ENCODE results near the gene DNAI1. TPM values are rescaled to one million over a fixed set of nuclear protein-coding genes. Genes with fewer than 3 reads are reported as not detected.

DNAI1 gene
- total RNA-seq, 1 experiment from 2014 or later, result 1.1 TPM

- no TSS peak for BruUV-seq (replicated peaks)
- ChIA-PET CTCF (no interaction called here), RAD21 (ENCODE audit: low non-redundant PET in 1 of 2, low total read pairs in 2 of 2, uncharacterized antibody in 2 of 2, unreplicated experiment in 2 of 2) (no interaction called here), POLR2A (interaction anchor here (0.7 kb wide), 1 partner anchor 598 kb away, joined by 5 read pairs; the partner anchor contains the start of gene VCP)
- H3K4me3 ChIP-seq (replicated peaks in 1 of 2; ENCODE audit: low read depth in 1 of 2, low read length in 2 of 2), result no peak overlapping the region
- H3K27ac ChIP-seq (ENCODE audit: low read depth, low read length), result no peak overlapping the region
- ATAC-seq, result no peak
- H3K9me2 ChIP-seq (ENCODE audit: insufficient read depth), result no peaks in the 10 kb centered on the region
- no peak for DNase-seq (ENCODE audit: low read depth, low spot score)
- H3K36me3 ChIP-seq (ENCODE audit: control insufficient read depth in 1 of 2, insufficient read depth in 2 of 2, low read length in 2 of 2), result no peaks in the 10 kb centered on the region
- H3K9ac ChIP-seq (ENCODE audit: low read length), result no peak overlapping the region
- H2AFZ ChIP-seq (ENCODE audit: low read depth, low read length, poor library complexity, severe bottlenecking), result no peak overlapping the region
- no peaks in the 10 kb centered on the region for H3K4me1 ChIP-seq (ENCODE audit: control insufficient read depth in 1 of 2, insufficient read depth in 2 of 2, low read length in 2 of 2)
- TF ChIP-seq JUND (IDR thresholded peaks at IDR 0.05) (no peak), EGR1 (IDR thresholded peaks at IDR 0.05; ENCODE audit: low read depth) (no peak), RAD21 (IDR thresholded peaks at IDR 0.05; ENCODE audit: low read depth) (no peak), POLR2AphosphoS5 (IDR thresholded peaks at IDR 0.05; ENCODE audit: low read depth, low read length) (no peak), POLR2A (IDR thresholded peaks at IDR 0.05; ENCODE audit: borderline replicate concordance, extremely low read depth, insufficient read depth, insufficient read length) (no peak), CEBPB (IDR thresholded peaks at IDR 0.05; ENCODE audit: low read depth) (no peak), REST (IDR thresholded peaks at IDR 0.05; ENCODE audit: low read depth) (no peak), SP1 (IDR thresholded peaks at IDR 0.05; ENCODE audit: low read depth) (no peak), TCF7L2 (IDR thresholded peaks at IDR 0.05; ENCODE audit: borderline replicate concordance, extremely low read depth, insufficient read depth, insufficient read length) (no peak), YY1 (IDR thresholded peaks at IDR 0.05; ENCODE audit: extremely low read depth, insufficient replicate concordance, low read depth, low read length) (no peak), ZFX (IDR thresholded peaks at IDR 0.05) (no peak), EZH2phosphoT487 (IDR thresholded peaks at IDR 0.05; ENCODE audit: borderline replicate concordance) (no peak), CBX3 (IDR thresholded peaks at IDR 0.05; ENCODE audit: low read depth) (no peak), ELF1 (IDR thresholded peaks at IDR 0.05; ENCODE audit: borderline replicate concordance, low read depth) (no peak), ZNF274 (IDR thresholded peaks at IDR 0.05; ENCODE audit: low read depth, low read length) (no peak), CTCF (IDR thresholded peaks at IDR 0.05 in 2 of 3, conservative IDR thresholded peaks at IDR 0.05 in 1 of 3; ENCODE audit: borderline replicate concordance in 1 of 3, insufficient read depth in 1 of 3, low read depth in 2 of 3, low read length in 2 of 3) (no peak), EZH2 (IDR thresholded peaks at IDR 0.05) (no peak), FOSL1 (IDR thresholded peaks at IDR 0.05; ENCODE audit: low read depth) (no peak), SIN3A (IDR thresholded peaks at IDR 0.05; ENCODE audit: low read depth) (no peak)
- TF ChIP-seq, protein P1, sequence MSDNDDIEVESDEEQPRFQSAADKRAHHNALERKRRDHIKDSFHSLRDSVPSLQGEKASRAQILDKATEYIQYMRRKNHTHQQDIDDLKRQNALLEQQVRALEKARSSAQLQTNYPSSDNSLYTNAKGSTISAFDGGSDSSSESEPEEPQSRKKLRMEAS (IDR thresholded peaks at IDR 0.05), result no peak
- H3K79me2 ChIP-seq (ENCODE audit: insufficient read depth, low read length), result no peaks in the 10 kb centered on the region
- no peaks in the 10 kb centered on the region for H3K9me3 ChIP-seq (ENCODE audit: control insufficient read depth in 1 of 2, insufficient read depth in 1 of 2, low read depth in 1 of 2, low read length in 2 of 2)
- H4K20me1 ChIP-seq (ENCODE audit: insufficient read depth), result no peaks in the 10 kb centered on the region
- no peak overlapping the region for H3K4me2 ChIP-seq (ENCODE audit: low read length)
- intact Hi-C loops (cut with micrococcal nuclease), result no loop called here
- H3K27me3 ChIP-seq (ENCODE audit: insufficient read depth, low read length), result no peaks in the 10 kb centered on the region; the same call in 1 of the 2 replicates
These were observed 16.5 kb downstream of the DNAI1 start for GRCh38 chr9:34475097-34475496.
